WTC11 (cell line): ENCODE measurements around the gene MYO18A.

Source experiments
- ZNF121 ChIP-seq: sonication (generic); formaldehyde crosslinking; IDR thresholded peaks from 2 replicates; pipeline ENCODE4 v1.8.0; 2023; ENCODE audit warnings: missing genetic modification reagents
- TF ChIP-seq, protein P1 (sequence below): fragments of 200-600 bp; IDR thresholded peaks from 2 replicates; pipeline ENCODE4 v1.8.0; 2022; ENCODE audit warnings: antibody characterized with exemption
- TF ChIP-seq, protein P2 (sequence below): sonication (generic); formaldehyde crosslinking; IDR thresholded peaks from 2 replicates; pipeline ENCODE4 v1.8.0; 2022; ENCODE audit warnings: mild to moderate bottlenecking, missing genetic modification reagents
- TF ChIP-seq, protein P3 (sequence below): sonication (generic); formaldehyde crosslinking; conservative IDR thresholded peaks from 2 replicates; pipeline ENCODE4 v1.8.1; 2023; ENCODE audit warnings: mild to moderate bottlenecking, low read depth, missing genetic modification reagents, moderate library complexity

DNA sequence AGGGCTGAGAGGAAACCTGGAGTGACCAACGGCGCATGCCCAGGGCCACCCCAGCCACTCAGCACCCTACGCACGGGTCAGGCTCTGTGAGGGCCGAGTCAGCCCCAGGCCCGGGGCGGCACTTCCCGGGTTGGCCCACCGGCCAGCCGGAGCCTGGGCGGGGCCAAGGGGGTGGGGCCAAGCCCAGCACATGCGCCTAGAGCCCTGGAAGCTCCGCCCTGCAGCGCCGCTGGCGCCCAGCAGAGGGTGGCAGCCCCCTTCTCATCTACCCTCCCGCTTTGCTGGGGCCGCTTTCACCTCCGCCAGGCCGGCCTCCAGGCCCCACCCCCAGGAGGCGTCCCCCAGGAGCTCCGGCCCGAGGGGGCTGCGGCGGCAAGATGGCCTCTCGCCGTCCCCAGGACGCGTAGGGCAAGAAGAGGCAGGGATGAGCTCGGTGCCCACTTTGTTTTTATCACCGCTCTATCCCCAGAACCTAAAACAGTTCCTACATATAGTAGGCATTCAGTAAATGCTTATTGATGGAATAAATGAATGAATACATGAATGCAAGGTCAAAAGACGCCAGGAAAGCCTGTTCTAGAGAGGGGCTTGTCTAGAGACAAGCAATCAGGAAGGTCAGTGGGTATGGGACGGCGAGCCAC lies 31.3 kb downstream of the MYO18A start:
- TF ChIP-seq, protein P1, sequence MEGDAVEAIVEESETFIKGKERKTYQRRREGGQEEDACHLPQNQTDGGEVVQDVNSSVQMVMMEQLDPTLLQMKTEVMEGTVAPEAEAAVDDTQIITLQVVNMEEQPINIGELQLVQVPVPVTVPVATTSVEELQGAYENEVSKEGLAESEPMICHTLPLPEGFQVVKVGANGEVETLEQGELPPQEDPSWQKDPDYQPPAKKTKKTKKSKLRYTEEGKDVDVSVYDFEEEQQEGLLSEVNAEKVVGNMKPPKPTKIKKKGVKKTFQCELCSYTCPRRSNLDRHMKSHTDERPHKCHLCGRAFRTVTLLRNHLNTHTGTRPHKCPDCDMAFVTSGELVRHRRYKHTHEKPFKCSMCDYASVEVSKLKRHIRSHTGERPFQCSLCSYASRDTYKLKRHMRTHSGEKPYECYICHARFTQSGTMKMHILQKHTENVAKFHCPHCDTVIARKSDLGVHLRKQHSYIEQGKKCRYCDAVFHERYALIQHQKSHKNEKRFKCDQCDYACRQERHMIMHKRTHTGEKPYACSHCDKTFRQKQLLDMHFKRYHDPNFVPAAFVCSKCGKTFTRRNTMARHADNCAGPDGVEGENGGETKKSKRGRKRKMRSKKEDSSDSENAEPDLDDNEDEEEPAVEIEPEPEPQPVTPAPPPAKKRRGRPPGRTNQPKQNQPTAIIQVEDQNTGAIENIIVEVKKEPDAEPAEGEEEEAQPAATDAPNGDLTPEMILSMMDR = peak; percentile 89
- TF ChIP-seq, protein P2, sequence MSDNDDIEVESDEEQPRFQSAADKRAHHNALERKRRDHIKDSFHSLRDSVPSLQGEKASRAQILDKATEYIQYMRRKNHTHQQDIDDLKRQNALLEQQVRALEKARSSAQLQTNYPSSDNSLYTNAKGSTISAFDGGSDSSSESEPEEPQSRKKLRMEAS (CRISPR knock-in tag) = peak; percentile 61; the same call in 1 of the 2 replicates
- TF ChIP-seq, protein P3, sequence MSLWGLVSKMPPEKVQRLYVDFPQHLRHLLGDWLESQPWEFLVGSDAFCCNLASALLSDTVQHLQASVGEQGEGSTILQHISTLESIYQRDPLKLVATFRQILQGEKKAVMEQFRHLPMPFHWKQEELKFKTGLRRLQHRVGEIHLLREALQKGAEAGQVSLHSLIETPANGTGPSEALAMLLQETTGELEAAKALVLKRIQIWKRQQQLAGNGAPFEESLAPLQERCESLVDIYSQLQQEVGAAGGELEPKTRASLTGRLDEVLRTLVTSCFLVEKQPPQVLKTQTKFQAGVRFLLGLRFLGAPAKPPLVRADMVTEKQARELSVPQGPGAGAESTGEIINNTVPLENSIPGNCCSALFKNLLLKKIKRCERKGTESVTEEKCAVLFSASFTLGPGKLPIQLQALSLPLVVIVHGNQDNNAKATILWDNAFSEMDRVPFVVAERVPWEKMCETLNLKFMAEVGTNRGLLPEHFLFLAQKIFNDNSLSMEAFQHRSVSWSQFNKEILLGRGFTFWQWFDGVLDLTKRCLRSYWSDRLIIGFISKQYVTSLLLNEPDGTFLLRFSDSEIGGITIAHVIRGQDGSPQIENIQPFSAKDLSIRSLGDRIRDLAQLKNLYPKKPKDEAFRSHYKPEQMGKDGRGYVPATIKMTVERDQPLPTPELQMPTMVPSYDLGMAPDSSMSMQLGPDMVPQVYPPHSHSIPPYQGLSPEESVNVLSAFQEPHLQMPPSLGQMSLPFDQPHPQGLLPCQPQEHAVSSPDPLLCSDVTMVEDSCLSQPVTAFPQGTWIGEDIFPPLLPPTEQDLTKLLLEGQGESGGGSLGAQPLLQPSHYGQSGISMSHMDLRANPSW = no peak
- no peak for TF ChIP-seq ZNF121
